Nephron progenitor cell (in vitro differentiated cells): ENCODE measurements around the gene TRAPPC6A.

Experiments used
- DNase-seq: peaks from one replicate; pipeline ENCODE4 v3.0.0; 2021
- H3K27ac Mint-ChIP-seq: 2 replicates; pipeline ENCODE4 v1.8.0; 2021; ENCODE audit warnings: mild to moderate bottlenecking, moderate library complexity, mixed read lengths
- H3K27me3 Mint-ChIP-seq: 2 replicates; pipeline ENCODE4 v1.8.0; 2021; ENCODE audit warnings: mild to moderate bottlenecking, low read depth, mixed read lengths; ENCODE audit not compliant: poor library complexity
- H3K36me3 Mint-ChIP-seq: 2 replicates; pipeline ENCODE4 v1.8.0; 2021; ENCODE audit warnings: low read depth, mixed read lengths
- H3K4me1 Mint-ChIP-seq: 2 replicates; pipeline ENCODE4 v1.8.0; 2021; ENCODE audit warnings: mixed read lengths
- H3K4me3 Mint-ChIP-seq: 2 replicates; pipeline ENCODE4 v1.8.0; 2021; ENCODE audit warnings: mild to moderate bottlenecking, moderate library complexity, mixed read lengths
- H3K9me3 Mint-ChIP-seq: 2 replicates; pipeline ENCODE4 v1.8.0; 2021; ENCODE audit warnings: mild to moderate bottlenecking, moderate library complexity, mixed read lengths
- TF ChIP-seq, protein P1 (sequence below): fragments of 200-600 bp; sonication (generic); IDR thresholded peaks from 2 replicates; pipeline ENCODE4 v1.5.0; 2021; ENCODE audit warnings: antibody characterized with exemption

The TRAPPC6A gene, protein sequence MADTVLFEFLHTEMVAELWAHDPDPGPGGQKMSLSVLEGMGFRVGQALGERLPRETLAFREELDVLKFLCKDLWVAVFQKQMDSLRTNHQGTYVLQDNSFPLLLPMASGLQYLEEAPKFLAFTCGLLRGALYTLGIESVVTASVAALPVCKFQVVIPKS

DNA sequence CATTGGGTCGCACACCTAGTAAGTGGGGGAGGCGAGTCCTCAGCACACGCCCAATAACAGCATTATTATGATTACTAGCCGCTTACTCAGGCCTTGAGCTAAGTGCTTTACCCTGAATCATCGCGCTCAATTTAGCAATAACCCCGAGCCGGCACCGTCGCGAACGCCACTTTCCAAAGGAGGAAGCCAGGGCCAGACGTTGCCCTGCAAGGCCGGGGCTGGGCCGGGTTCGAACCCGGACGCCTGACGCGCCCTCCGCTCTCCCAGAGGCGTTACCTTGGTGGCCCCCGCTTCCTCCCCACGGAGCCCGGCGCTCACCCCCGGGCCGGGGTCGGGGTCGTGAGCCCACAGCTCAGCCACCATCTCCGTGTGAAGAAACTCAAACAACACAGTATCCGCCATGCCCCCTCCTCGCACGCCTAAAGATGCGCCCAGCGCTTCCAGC, at the start of gene TRAPPC6A:
TRAPPC6A (minus strand) TSS at position 421 of the 445 bp plus-strand sequence; CDS start at position 402, 19 bp downstream.
- H3K27me3 Mint-ChIP-seq = peaks cover 18% of the 10 kb centered on the region
- H3K9me3 Mint-ChIP-seq = no peaks in the 10 kb centered on the region
- TF ChIP-seq, protein P1, sequence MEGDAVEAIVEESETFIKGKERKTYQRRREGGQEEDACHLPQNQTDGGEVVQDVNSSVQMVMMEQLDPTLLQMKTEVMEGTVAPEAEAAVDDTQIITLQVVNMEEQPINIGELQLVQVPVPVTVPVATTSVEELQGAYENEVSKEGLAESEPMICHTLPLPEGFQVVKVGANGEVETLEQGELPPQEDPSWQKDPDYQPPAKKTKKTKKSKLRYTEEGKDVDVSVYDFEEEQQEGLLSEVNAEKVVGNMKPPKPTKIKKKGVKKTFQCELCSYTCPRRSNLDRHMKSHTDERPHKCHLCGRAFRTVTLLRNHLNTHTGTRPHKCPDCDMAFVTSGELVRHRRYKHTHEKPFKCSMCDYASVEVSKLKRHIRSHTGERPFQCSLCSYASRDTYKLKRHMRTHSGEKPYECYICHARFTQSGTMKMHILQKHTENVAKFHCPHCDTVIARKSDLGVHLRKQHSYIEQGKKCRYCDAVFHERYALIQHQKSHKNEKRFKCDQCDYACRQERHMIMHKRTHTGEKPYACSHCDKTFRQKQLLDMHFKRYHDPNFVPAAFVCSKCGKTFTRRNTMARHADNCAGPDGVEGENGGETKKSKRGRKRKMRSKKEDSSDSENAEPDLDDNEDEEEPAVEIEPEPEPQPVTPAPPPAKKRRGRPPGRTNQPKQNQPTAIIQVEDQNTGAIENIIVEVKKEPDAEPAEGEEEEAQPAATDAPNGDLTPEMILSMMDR = no peak
- H3K4me3 Mint-ChIP-seq = peak within 1 kb of the TSS; percentile 94
- DNase-seq = no peak
- H3K36me3 Mint-ChIP-seq = peaks cover 8% of the 10 kb centered on the region
- H3K27ac Mint-ChIP-seq = peak within 1 kb of the TSS; percentile 97
- peaks cover 47% of the 10 kb centered on the region for H3K4me1 Mint-ChIP-seq

DNA sequence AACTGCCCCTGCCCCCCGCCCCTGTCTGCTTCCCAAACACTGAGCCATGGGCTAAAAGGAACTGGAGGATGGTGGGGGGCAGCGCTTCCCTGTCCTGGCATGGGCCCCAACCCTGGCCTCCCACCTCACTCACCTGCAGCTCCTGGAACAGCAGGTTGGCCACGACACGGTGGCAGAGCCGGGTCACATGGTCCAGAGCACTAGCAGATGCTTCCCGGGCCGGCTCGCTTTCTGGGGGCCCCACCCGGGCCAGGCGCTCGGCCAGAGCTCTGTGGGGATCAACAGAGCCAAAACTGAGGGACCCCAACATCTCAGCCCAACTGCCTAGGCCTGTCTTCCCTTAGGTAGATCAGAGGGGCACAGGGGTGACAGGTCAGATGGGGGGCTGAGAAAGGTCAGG, 46.6 kb upstream of the TRAPPC6A start:
- TF ChIP-seq, protein P1 = no peak
- DNase-seq = no peak
- no peak overlapping the region for H3K27ac Mint-ChIP-seq
- H3K9me3 Mint-ChIP-seq = no peaks in the 10 kb centered on the region
- H3K4me3 Mint-ChIP-seq = no peak overlapping the region
- peaks cover 10% of the 10 kb centered on the region for H3K36me3 Mint-ChIP-seq
- H3K4me1 Mint-ChIP-seq = peaks cover 14% of the 10 kb centered on the region
- peaks cover 58% of the 10 kb centered on the region for H3K27me3 Mint-ChIP-seq

DNA sequence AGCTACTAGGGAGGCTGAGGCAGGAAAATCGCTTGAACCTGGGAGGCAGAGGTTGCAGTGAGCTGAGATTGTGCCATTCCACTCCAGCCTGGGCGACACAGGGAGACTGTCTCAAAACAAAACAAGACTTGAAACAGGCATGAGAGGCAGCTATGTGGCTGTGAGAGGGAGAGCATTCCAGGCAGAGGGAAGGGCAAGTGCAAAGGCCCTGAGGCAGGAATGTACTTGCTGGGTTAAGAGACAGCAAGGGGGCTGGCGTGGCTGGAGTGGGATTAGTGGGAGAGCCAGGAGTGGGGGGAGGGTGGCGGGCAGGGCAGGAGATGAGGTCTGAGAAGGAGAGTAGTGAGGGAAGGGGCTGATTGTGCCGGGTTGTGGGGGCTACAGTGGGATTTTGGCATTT, 45.8 kb upstream of the TRAPPC6A start:
- TF ChIP-seq, protein P1 = no peak
- peaks cover 10% of the 10 kb centered on the region for H3K36me3 Mint-ChIP-seq
- no peak overlapping the region for H3K27ac Mint-ChIP-seq
- DNase-seq = no peak
- H3K9me3 Mint-ChIP-seq = no peaks in the 10 kb centered on the region
- peaks cover 66% of the 10 kb centered on the region for H3K27me3 Mint-ChIP-seq
- no peak overlapping the region for H3K4me3 Mint-ChIP-seq
- peaks cover 22% of the 10 kb centered on the region for H3K4me1 Mint-ChIP-seq

DNA sequence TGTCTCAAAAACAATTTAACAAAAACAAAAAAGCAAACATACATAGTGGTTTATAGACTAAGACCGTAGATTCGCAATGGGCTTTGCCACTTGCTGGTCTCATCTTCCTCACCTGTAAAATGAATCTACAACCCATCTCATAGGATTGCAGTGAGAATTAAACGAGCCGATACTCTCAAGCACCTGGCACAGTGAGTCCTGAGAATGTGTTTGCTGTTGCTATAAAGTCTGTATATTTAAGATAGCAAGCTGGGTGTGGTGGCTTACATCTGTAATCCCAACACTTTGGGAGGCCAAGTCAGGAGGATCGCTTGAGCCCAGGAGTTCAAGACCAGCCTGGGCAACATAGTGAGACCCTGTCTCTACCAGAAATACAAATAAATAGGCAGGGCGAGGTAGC, 44.7 kb upstream of the TRAPPC6A start:
- peak overlapping the region; percentile 5 for H3K4me3 Mint-ChIP-seq
- peaks cover 29% of the 10 kb centered on the region for H3K4me1 Mint-ChIP-seq
- peaks cover 71% of the 10 kb centered on the region for H3K27me3 Mint-ChIP-seq
- H3K9me3 Mint-ChIP-seq = no peaks in the 10 kb centered on the region
- TF ChIP-seq, protein P1 = no peak
- no peak for DNase-seq
- H3K36me3 Mint-ChIP-seq = peaks cover 9% of the 10 kb centered on the region
- H3K27ac Mint-ChIP-seq = peak overlapping the region; percentile 7

DNA sequence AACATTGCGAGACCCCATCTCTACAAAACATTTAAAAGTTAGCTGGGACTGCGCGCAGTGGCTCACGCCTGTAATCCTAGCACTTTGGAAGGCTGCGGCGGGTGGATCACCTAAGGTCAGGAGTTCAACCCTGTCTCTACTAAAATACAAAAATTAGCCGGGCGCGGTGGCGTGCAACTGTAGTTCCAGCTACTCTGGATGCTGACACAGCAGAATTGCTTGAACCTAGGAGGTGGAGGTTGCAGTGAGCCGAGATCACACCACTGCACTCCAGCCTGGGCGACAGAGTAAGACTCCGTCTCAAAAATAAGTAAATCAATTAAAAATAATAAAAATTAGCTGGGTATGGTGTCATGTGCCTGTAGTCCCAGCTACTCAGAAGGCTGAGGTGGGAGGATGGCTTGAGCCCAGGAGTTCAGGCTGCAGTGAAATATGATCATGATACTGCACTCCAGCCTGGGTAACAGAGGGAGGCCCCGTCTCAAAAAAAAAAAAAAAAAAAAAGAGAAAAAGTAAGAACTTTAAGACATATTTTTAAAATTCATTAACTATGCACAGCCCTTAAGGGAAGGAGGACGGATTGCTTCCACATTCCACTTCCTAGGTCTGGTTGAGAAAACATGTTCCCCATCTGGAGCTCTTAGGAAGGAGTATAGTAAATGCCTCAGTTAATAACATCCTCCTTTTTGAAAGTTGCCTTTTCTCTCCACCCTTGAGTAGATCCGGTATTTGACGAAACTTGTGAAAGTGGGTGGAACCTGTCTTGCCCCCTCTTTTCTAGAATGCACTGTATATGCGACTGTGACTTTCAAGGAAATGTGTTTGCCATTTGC, 41.1 kb upstream of the TRAPPC6A start:
- peaks cover 3% of the 10 kb centered on the region for H3K9me3 Mint-ChIP-seq
- TF ChIP-seq, protein P1 = no peak
- peaks cover 5% of the 10 kb centered on the region for H3K36me3 Mint-ChIP-seq
- H3K4me1 Mint-ChIP-seq = peaks cover 52% of the 10 kb centered on the region
- H3K4me3 Mint-ChIP-seq = peak overlapping the region; percentile 45
- H3K27ac Mint-ChIP-seq = no peak overlapping the region
- peaks cover 92% of the 10 kb centered on the region for H3K27me3 Mint-ChIP-seq
- DNase-seq = peak; percentile 38
